ENCODE results near the gene DEDD.

GRCh38 chr1:161163793-161164192, 31.3 kb upstream of the DEDD start:
- TF ChIP-seq HOXA7 (CRISPR knock-in tag; IDR thresholded peaks at IDR 0.05) (no peak), CTCF (IDR thresholded peaks at IDR 0.05) (no peak), JUNB (IDR thresholded peaks at IDR 0.05) (no peak), CBX8 (IDR thresholded peaks at IDR 0.05) (no peak)

All from A549 (cell line).